HG03097 (cell line): Measurements from ENCODE around the gene METTL24.

Source experiments
- ATAC-seq: cut with Tn5 transposase; IDR thresholded peaks from one replicate; pipeline ENCODE4 v1.9.1; 2021; ENCODE audit not compliant: unreplicated experiment, low FRiP score

METTL24 gene

DNA sequence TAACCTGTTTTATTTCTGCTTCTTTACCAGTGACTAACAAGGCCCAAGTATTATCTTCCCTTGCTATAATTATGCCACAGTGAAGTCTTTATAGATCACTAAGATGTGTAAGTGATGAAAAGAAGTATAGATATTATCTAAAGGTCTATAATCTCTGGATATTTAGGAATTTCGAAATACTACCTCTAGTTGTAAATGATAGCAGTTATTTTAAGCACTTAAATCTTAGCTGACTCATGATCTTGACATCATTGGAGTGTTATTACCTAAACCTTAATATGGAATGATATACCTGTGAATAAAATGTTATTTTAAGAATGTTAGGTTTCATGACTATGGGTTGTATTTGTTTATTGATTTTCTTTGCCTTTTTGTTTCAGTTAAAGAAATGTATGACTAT lies 146.4 kb downstream of the METTL24 start:
- ATAC-seq = no peak

DNA sequence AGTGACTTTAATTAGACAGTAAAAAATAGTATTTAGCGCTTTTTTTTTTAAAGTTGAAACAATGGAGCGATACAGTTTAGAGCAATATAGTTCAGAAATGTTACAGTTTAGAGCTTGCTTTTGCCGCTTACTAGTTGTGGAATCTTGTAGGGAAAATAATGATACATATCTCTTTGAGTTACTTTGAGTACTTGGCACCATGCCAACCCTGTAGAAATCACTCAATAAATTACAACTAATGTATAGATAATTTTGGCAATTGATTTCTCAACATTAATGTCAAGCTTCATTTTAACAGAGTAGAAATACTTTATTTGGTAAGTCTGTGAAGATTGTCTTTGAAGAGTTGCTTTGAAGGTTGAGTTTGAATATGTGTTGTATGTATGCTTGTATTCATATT lies 150.5 kb downstream of the METTL24 start:
- no peak for ATAC-seq

DNA sequence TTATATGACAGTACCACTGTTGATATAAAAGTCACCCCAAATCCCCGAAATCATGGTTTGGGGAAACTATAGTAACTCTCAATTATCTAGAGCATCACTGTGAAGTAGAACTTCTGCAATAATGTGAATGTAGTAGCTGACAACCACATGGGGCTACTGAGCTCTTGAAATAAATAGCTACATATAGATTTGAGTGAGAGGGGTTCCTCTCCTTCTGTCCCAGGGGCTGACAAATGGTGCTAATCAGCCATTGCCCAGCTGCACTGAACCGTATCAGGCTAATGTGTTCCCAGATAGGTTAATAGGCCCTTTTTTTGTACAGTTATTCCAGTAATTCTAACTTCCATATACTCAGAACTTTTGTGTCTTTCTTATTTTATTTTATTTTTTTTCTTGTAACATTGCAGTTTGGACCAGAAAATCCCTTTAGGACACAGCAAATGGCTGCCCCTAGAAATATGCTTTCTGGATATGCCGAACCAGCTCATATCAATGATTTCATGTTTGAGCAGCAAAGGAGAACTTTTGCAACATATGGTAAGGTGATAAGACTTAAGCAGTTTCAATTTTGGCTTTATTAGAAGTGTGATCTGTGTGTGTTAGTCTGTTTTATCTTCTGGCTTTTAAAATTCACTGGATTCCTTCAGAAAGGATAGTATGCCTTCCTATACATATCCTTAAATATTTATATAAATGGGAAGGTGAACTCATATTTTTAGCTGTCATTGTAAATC lies 156.8 kb downstream of the METTL24 start:
- no peak for ATAC-seq

DNA sequence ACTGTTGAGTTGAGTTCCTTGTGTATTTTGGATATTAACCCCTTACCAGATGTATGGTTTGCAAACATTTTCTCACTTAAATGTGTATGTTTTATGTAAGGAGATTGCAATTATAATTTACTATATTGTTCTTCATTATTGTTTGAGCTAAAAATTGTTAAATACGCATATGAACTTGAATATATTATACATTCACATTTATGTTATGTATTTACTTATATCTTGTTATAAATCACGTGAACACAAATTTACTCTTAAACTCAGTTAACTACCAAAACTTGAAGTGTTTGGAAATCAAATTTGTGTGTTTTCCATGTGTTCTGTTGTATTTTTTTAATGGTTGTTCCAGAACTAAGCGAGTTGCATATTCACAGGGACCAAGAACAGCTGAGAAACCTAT lies 159.6 kb downstream of the METTL24 start:
- ATAC-seq = no peak

DNA sequence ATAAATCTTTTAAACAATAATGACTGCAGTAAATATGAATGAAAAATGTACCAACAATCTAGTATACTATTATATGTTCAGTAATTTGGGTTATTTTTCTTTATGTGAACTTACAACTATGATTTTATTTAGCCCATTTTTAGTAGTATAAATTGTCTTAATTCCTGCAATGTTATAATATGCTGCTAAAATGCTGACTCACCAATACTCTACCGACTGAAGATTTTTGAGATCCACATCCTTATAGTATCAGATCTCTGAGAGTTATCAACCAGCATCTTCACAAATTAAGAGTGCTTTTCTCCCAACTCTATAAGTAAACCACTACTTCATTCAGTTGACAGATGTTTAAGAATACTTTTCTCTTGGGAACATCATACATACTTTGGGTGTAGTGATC lies 161.3 kb downstream of the METTL24 start:
- no peak for ATAC-seq

DNA sequence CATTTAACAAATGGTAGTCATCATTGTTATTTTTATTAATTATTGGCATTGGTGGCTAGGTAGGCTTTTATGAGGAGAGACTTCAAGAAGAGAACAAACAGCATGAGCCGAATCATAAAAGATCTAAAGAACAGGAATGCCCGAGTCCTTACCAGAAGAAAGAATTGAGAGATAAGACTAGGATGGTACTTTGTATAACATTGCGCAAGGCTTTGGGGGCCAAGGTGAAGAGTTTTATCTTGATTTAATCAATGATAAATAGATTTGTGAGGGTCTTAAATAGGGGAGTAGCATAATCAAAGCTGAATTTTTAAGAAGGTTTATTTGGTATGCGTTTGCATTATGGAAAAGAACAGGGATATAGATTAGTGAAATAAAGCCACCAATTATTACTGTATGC lies 162.5 kb downstream of the METTL24 start:
- no peak for ATAC-seq
